H1 (cell line): Measurements from ENCODE around the gene AGAP1. TPM values are rescaled to one million over a fixed set of nuclear protein-coding genes. Genes with fewer than 3 reads are reported as not detected.

ENCODE experiments used
- CTCF ChIA-PET: fragments of 300-600 bp; sonication (Branson Sonifier 250); formaldehyde crosslinking; loops from one replicate; lab custom pipeline; 2021; ENCODE audit not compliant: partially characterized antibody; lab: Charles Lee
- POLR2A ChIA-PET: fragments of 300-600 bp; sonication (Branson Sonifier 250); formaldehyde crosslinking; loops from one replicate; lab custom pipeline; 2021; ENCODE audit warnings: inconsistent platforms; ENCODE audit not compliant: partially characterized antibody; lab: Charles Lee
- DNase-seq, 2 experiments: peaks; one replicate each; pipeline versions ENCODE4 v3.0.0 to v3.0.0-alpha.2; 2010 to 2022; ENCODE audit warnings: low spot score in 2 of 2, low read depth in 1 of 2, mixed read lengths in 1 of 2
- FAIRE-seq: peaks from 2 replicates; lab custom pipeline; 2011; peaks lifted over from hg19 to GRCh38; lab: Jason Lieb, UNC
- H2AFZ ChIP-seq: 2 replicates; pipeline ENCODE4 v1.8.1; 2012; ENCODE audit warnings: low read length, inconsistent platforms
- H2AK5ac ChIP-seq: 2 replicates; pipeline ENCODE4 v1.6.1; 2013; ENCODE audit warnings: low read depth, low read length
- H2BK120ac ChIP-seq: replicated peaks from 2 replicates; pipeline ENCODE3; 2013; ENCODE audit warnings: low read depth, low read length, inconsistent platforms
- H2BK12ac ChIP-seq: 2 replicates; pipeline ENCODE4 v1.6.1; 2013; ENCODE audit warnings: low read depth, low read length
- H2BK15ac ChIP-seq: 2 replicates; pipeline ENCODE4 v1.6.1; 2013; ENCODE audit warnings: low read length
- H2BK20ac ChIP-seq: 2 replicates; pipeline ENCODE4 v1.6.1; 2013; ENCODE audit warnings: low read length
- H2BK5ac ChIP-seq: 2 replicates; pipeline ENCODE4 v1.6.1; 2013; ENCODE audit warnings: low read depth, low read length
- H3K14ac ChIP-seq: 2 replicates; pipeline ENCODE4 v1.6.1; 2013; ENCODE audit warnings: inconsistent platforms; ENCODE audit not compliant: insufficient read length
- H3K18ac ChIP-seq: 2 replicates; pipeline ENCODE4 v1.6.1; 2013; ENCODE audit warnings: low read length; ENCODE audit errors: extremely low read depth
- H3K23ac ChIP-seq: 2 replicates; pipeline ENCODE4 v1.6.1; 2013; ENCODE audit warnings: inconsistent platforms; ENCODE audit not compliant: insufficient read length
- H3K23me2 ChIP-seq: 2 replicates; pipeline ENCODE4 v1.6.1; 2013; ENCODE audit warnings: low read depth, low read length
- H3K27ac ChIP-seq: 2 replicates; pipeline ENCODE4 v1.6.1; 2011; ENCODE audit warnings: low read depth, low read length, inconsistent platforms
- H3K27me3 ChIP-seq, 4 experiments: replicated peaks in 1 of 4; 1 replicate in 1 of 4; 2 replicates in 3 of 4; pipeline versions ENCODE4 v1.6.1 to v1.8.1; 2011 to 2013; ENCODE audit warnings: low read length in 3 of 4, mild to moderate bottlenecking in 3 of 4, inconsistent platforms in 2 of 4, mixed read lengths in 2 of 4, moderate library complexity in 1 of 4; ENCODE audit not compliant: control insufficient read depth in 3 of 4, insufficient read depth in 3 of 4; ENCODE audit errors: extremely low read depth in 1 of 4
- H3K36me3 ChIP-seq, 4 experiments: 2 replicates each; pipeline versions ENCODE4 v1.6.1 to v1.8.1; 2011 to 2013; ENCODE audit warnings: mild to moderate bottlenecking in 4 of 4, low read length in 3 of 4, moderate library complexity in 2 of 4, control low read depth in 1 of 4, inconsistent platforms in 1 of 4; ENCODE audit not compliant: insufficient read depth in 4 of 4, control insufficient read depth in 2 of 4
- H3K4ac ChIP-seq: replicated peaks from 2 replicates; pipeline ENCODE3; 2013; ENCODE audit warnings: low read length, low read depth, mixed read lengths, inconsistent platforms; ENCODE audit not compliant: insufficient read length
- H3K4me1 ChIP-seq, 4 experiments: replicated peaks in 1 of 4; 1 replicate in 1 of 4; 2 replicates in 3 of 4; pipeline versions ENCODE4 v1.6.1 to v1.8.1; 2011 to 2013; ENCODE audit warnings: low read length in 3 of 4, inconsistent platforms in 2 of 4, mixed read lengths in 1 of 4; ENCODE audit not compliant: insufficient read depth in 4 of 4, control insufficient read depth in 3 of 4
- H3K4me2 ChIP-seq, 2 experiments: 2 replicates each; pipeline versions ENCODE4 v1.6.1 to v1.8.1; 2011 to 2013; ENCODE audit warnings: low read depth in 2 of 2, low read length in 2 of 2, control low read depth in 1 of 2, inconsistent platforms in 1 of 2, mild to moderate bottlenecking in 1 of 2; ENCODE audit not compliant: insufficient read depth in 1 of 2
- H3K4me3 ChIP-seq, 4 experiments: fragments of 200-600, 300-600 bp in 1 of 4; sonication (generic), shearing (Covaris generic), sonication (Bioruptor Twin) in 1 of 4; 2 replicates each; pipeline versions ENCODE4 v1.5.1 to v1.8.1; 2011 to 2016; ENCODE audit warnings: low read length in 4 of 4, low read depth in 3 of 4, control low read depth in 2 of 4, inconsistent platforms in 2 of 4, mild to moderate bottlenecking in 2 of 4, mixed read lengths in 1 of 4, moderate library complexity in 1 of 4; ENCODE audit not compliant: insufficient read depth in 2 of 4; ENCODE audit errors: extremely low read depth in 1 of 4
- H3K56ac ChIP-seq: replicated peaks from 2 replicates; pipeline ENCODE3; 2013; ENCODE audit warnings: low read depth, mild to moderate bottlenecking, mixed read lengths, low read length, inconsistent platforms; ENCODE audit not compliant: insufficient read length
- H3K79me1 ChIP-seq: 2 replicates; pipeline ENCODE4 v1.6.1; 2013; ENCODE audit warnings: low read depth, low read length, control low read depth
- H3K79me2 ChIP-seq, 2 experiments: 2 replicates each; pipeline versions ENCODE4 v1.6.1 to v1.8.1; 2012 to 2013; ENCODE audit warnings: low read length in 2 of 2, mild to moderate bottlenecking in 2 of 2, inconsistent platforms in 1 of 2; ENCODE audit not compliant: insufficient read depth in 2 of 2, control insufficient read depth in 1 of 2
- H3K9ac ChIP-seq, 4 experiments: replicated peaks in 1 of 4; 1 replicate in 1 of 4; 2 replicates in 3 of 4; pipeline versions ENCODE4 v1.6.1 to v1.8.1; 2011 to 2013; ENCODE audit warnings: low read depth in 3 of 4, low read length in 3 of 4, control low read depth in 2 of 4, mild to moderate bottlenecking in 2 of 4, moderate library complexity in 2 of 4, inconsistent platforms in 1 of 4; ENCODE audit errors: extremely low read depth in 1 of 4
- H3K9me3 ChIP-seq, 2 experiments: 2 replicates each; pipeline versions ENCODE4 v1.6.1 to v1.8.1; 2012 to 2013; ENCODE audit warnings: mild to moderate bottlenecking in 2 of 2, moderate library complexity in 2 of 2, control low read depth in 1 of 2, inconsistent platforms in 1 of 2, low read depth in 1 of 2, low read length in 1 of 2, mixed read lengths in 1 of 2; ENCODE audit not compliant: insufficient read depth in 2 of 2
- H4K20me1 ChIP-seq, 2 experiments: replicated peaks in 1 of 2; 2 replicates each; pipeline versions ENCODE3 to v1.8.1; 2011 to 2013; ENCODE audit warnings: inconsistent platforms in 2 of 2, low read length in 2 of 2, mild to moderate bottlenecking in 1 of 2; ENCODE audit not compliant: insufficient read depth in 2 of 2, control insufficient read depth in 1 of 2
- H4K5ac ChIP-seq: 2 replicates; pipeline ENCODE4 v1.6.1; 2013; ENCODE audit warnings: low read length, low read depth, mixed read lengths, inconsistent platforms; ENCODE audit not compliant: insufficient read length
- H4K8ac ChIP-seq: 2 replicates; pipeline ENCODE4 v1.8.0; 2013; ENCODE audit warnings: mild to moderate bottlenecking, moderate library complexity, low read length, inconsistent platforms; ENCODE audit not compliant: insufficient read depth; ENCODE audit errors: extremely low read depth
- H4K91ac ChIP-seq: replicated peaks from 2 replicates; pipeline ENCODE3; 2013; ENCODE audit warnings: low read length, mixed read lengths, inconsistent platforms; ENCODE audit not compliant: insufficient read length
- ATF3 ChIP-seq: IDR thresholded peaks from 2 replicates; pipeline ENCODE4 v1.6.1; 2011; ENCODE audit warnings: low read depth, mild to moderate bottlenecking, low read length; ENCODE audit not compliant: insufficient read depth
- CBX5 ChIP-seq: fragments of 300-800, 300-1000 bp; sonication (generic); IDR thresholded peaks from 2 replicates; pipeline ENCODE4 v1.7.1; 2016; ENCODE audit warnings: antibody characterized with exemption, low read length, low read depth
- CHD1 ChIP-seq: IDR thresholded peaks from 2 replicates; pipeline ENCODE4 v1.6.1; 2012; ENCODE audit warnings: low read depth, low read length, improper control_type of control experiment
- CHD2 ChIP-seq: IDR thresholded peaks from 2 replicates; pipeline ENCODE4 v1.6.1; 2012; ENCODE audit warnings: low read length, improper control_type of control experiment
- E2F6 ChIP-seq: IDR thresholded peaks from 2 replicates; pipeline ENCODE4 v1.6.1; 2012; ENCODE audit warnings: inconsistent platforms
- EGR1 ChIP-seq: IDR thresholded peaks from 2 replicates; pipeline ENCODE4 v1.6.1; 2011; ENCODE audit warnings: low read depth, low read length, borderline replicate concordance
- HDAC2 ChIP-seq, 2 experiments: fragments of 300-600 bp in 1 of 2; sonication (generic) in 1 of 2; IDR thresholded peaks; 2 replicates each; pipeline ENCODE4 v1.6.1; 2011 to 2012; ENCODE audit warnings: low read depth in 2 of 2, low read length in 2 of 2, mild to moderate bottlenecking in 2 of 2, moderate library complexity in 2 of 2, borderline replicate concordance in 1 of 2, inconsistent platforms in 1 of 2
- JUN ChIP-seq: IDR thresholded peaks from 2 replicates; pipeline ENCODE4 v1.6.1; 2011; ENCODE audit warnings: low read depth, mild to moderate bottlenecking, improper control_type of control experiment, low read length
- JUND ChIP-seq: IDR thresholded peaks from 2 replicates; pipeline ENCODE4 v1.6.1; 2011; ENCODE audit warnings: mild to moderate bottlenecking, improper control_type of control experiment, low read length
- MAX ChIP-seq: IDR thresholded peaks from 2 replicates; pipeline ENCODE4 v1.6.1; 2012; ENCODE audit warnings: inconsistent platforms
- TAF7 ChIP-seq: optimal IDR thresholded peaks from 2 replicates; pipeline ENCODE3; 2011; ENCODE audit warnings: low read depth, mild to moderate bottlenecking, inconsistent platforms, low read length, moderate library complexity, borderline replicate concordance
- TBP ChIP-seq: IDR thresholded peaks from 2 replicates; pipeline ENCODE4 v1.6.1; 2011; ENCODE audit warnings: low read depth, low read length, improper control_type of control experiment
- TEAD4 ChIP-seq: IDR thresholded peaks from 2 replicates; pipeline ENCODE4 v1.6.1; 2012; ENCODE audit warnings: low read depth, low read length, inconsistent platforms, mixed read lengths
- WGBS, 2 experiments: shearing (Covaris generic) in 1 of 2; methylation state at CpG; one replicate each; pipeline versions ENCODE4 v1.1.6 to v1.1.7; 2013 to 2015; ENCODE audit warnings: low lambda C conversion rate in 2 of 2, mixed read lengths in 2 of 2, inconsistent platforms in 1 of 2, low coverage in 1 of 2, missing lambda C conversion rate in 1 of 2; ENCODE audit not compliant: insufficient replicate concordance in 2 of 2, insufficient coverage in 1 of 2, insufficient read length in 1 of 2; ENCODE audit errors: extremely low coverage in 1 of 2, missing lambda C conversion rate in 1 of 2; 5-methylcytosine and 5-hydroxymethylcytosine counted together
- polyA plus RNA-seq, 7 experiments: library from polyadenylated mRNA; depleted of rRNA in 3 of 7; stranded (reverse) in 5 of 7; unstranded in 2 of 7; fragments of >200 nt in 5 of 7; fragments of 200-250 nt in 2 of 7; gene quantifications; 1 replicate in 5 of 7; 2 replicates in 1 of 7; 4 replicates in 1 of 7; pipeline versions ENCODE4 v1.2.1 to v1.2.3, GENCODE V29; 2011 to 2013; ENCODE audit warnings: missing spikeins in 2 of 7, mixed read lengths in 2 of 7
- total RNA-seq: library from RNA; stranded (reverse); fragmentation: NEBNext Ultra II Directional; extraction: Animal tissue kit (Norgen Biotek cat#: 25700); gene quantifications from 2 replicates; pipeline ENCODE4 v1.2.1, GENCODE V29; 2021

Gene AGAP1
- total and polyA plus RNA-seq, 2 of the 8 experiments (the other 6 are each of a cell fraction or from before 2014, with no cell fraction given), result 18.1 to 39.4 TPM

GRCh38 chr2:235827585-235827992 lies 333.7 kb downstream of the AGAP1 start:
- no peak overlapping the region for H3K56ac ChIP-seq
- no peak overlapping the region for H2BK15ac ChIP-seq
- ChIA-PET POLR2A (no interaction called here), CTCF (interaction anchor here (0.5 to 1.0 kb wide), 2 partner anchors 48 to 385 kb away, joined by 3 read pairs; no protein-coding TSS in a partner anchor)
- no peaks in the 10 kb centered on the region; a peak in 1 of 7 replicates for H3K4me1 ChIP-seq
- H4K5ac ChIP-seq, result no peak overlapping the region
- H3K4me2 ChIP-seq, result no peak overlapping the region
- H3K27ac ChIP-seq, result no peak overlapping the region
- no peak overlapping the region for H3K9ac ChIP-seq
- H2AK5ac ChIP-seq, result no peak overlapping the region
- no peak overlapping the region for H2BK12ac ChIP-seq
- FAIRE-seq (no peak), DNase-seq (no peak)
- no peak overlapping the region for H3K18ac ChIP-seq
- no peaks in the 10 kb centered on the region for H4K20me1 ChIP-seq
- 90% methylated on average over 9 of the region's 10 CpGs; no CpG with 5 or more reads in 1 of the 2 experiments for WGBS, 2 experiments
- H3K9me3 ChIP-seq, result no peaks in the 10 kb centered on the region
- H3K23ac ChIP-seq, result no peak overlapping the region
- H2BK120ac ChIP-seq, result no peak overlapping the region
- H4K8ac ChIP-seq, result no peak overlapping the region
- no peaks in the 10 kb centered on the region for H3K36me3 ChIP-seq
- no peaks in the 10 kb centered on the region; the same call in 1 of the 2 replicates for H3K79me1 ChIP-seq
- no peak overlapping the region for H2BK5ac ChIP-seq
- H2BK20ac ChIP-seq, result no peak overlapping the region
- no peak overlapping the region for H3K4ac ChIP-seq
- no peak overlapping the region for H2AFZ ChIP-seq
- H3K14ac ChIP-seq, result no peak overlapping the region
- H4K91ac ChIP-seq, result no peak overlapping the region
- no peak overlapping the region for H3K4me3 ChIP-seq
- H3K27me3 ChIP-seq, result 0 out of 7 replicates have a peak, but pooled peaks cover 0 to 2% (median 0%) of the 10 kb centered on the region in 4 experiments
- no peaks in the 10 kb centered on the region for H3K79me2 ChIP-seq
- no peaks in the 10 kb centered on the region; the same call in 1 of the 2 replicates for H3K23me2 ChIP-seq
- TF ChIP-seq JUND, result no peak
- TF ChIP-seq JUN, result no peak
- TF ChIP-seq ATF3, result no peak
- TF ChIP-seq CBX5, result no peak
- no peak for TF ChIP-seq HDAC2 (IDR thresholded peaks at IDR 0.05; ENCODE audit: borderline replicate concordance in 1 of 2, low read depth in 2 of 2, low read length in 2 of 2)
- no peak for TF ChIP-seq TAF7
- no peak for TF ChIP-seq E2F6
- no peak for TF ChIP-seq EGR1
- no peak for TF ChIP-seq CHD1
- TF ChIP-seq MAX, result no peak
- no peak for TF ChIP-seq TBP
- no peak for TF ChIP-seq CHD2
- no peak for TF ChIP-seq TEAD4
